Neural cell (in vitro differentiated cells): ENCODE results near the gene ECE1.

Experiments
- CTCF ChIP-seq: fragments of 450-650 bp; IDR thresholded peaks from 2 replicates; pipeline ENCODE4 v1.5.1; 2014; ENCODE audit warnings: antibody characterized with exemption, mild to moderate bottlenecking, moderate library complexity; ENCODE audit not compliant: poor library complexity, severe bottlenecking
- EP300 ChIP-seq: fragments of 450-650 bp; conservative IDR thresholded peaks from 2 replicates; pipeline ENCODE4 v1.6.1; 2014; ENCODE audit warnings: antibody characterized with exemption, mild to moderate bottlenecking, moderate library complexity; ENCODE audit not compliant: poor library complexity, severe bottlenecking
- EZH2 ChIP-seq: fragments of 200-600, 300-800 bp; shearing (Covaris generic), sonication (generic); IDR thresholded peaks from 2 replicates; pipeline ENCODE4 v1.6.1; 2014; ENCODE audit warnings: antibody characterized with exemption, low read length, borderline replicate concordance, mild to moderate bottlenecking; ENCODE audit not compliant: insufficient read depth, poor library complexity, severe bottlenecking
- MXI1 ChIP-seq: fragments of 450-650 bp; conservative IDR thresholded peaks from 2 replicates; pipeline ENCODE4 v1.6.1; 2014; ENCODE audit warnings: antibody characterized with exemption, mild to moderate bottlenecking; ENCODE audit not compliant: poor library complexity, severe bottlenecking
- POLR2AphosphoS5 ChIP-seq: IDR thresholded peaks from 2 replicates; pipeline ENCODE4 v1.6.1; 2012
- RAD21 ChIP-seq: fragments of 450-650 bp; conservative IDR thresholded peaks from 2 replicates; pipeline ENCODE4 v1.6.1; 2014; ENCODE audit warnings: antibody characterized with exemption, mild to moderate bottlenecking, moderate library complexity
- SMC3 ChIP-seq: fragments of 450-650 bp; conservative IDR thresholded peaks from 2 replicates; pipeline ENCODE4 v1.6.1; 2014; ENCODE audit warnings: antibody characterized with exemption, mild to moderate bottlenecking, moderate library complexity; ENCODE audit not compliant: poor library complexity

- no peak for TF ChIP-seq EZH2
- TF ChIP-seq CTCF: no peak
- no peak for TF ChIP-seq EP300
- no peak for TF ChIP-seq RAD21
- TF ChIP-seq MXI1: no peak
- no peak for TF ChIP-seq POLR2AphosphoS5
- TF ChIP-seq SMC3: no peak
Measured at GRCh38 chr1:21292503-21292983, 2.3 kb upstream of the ECE1 start.
